Fibroblast of villous mesenchyme (primary cell): Measurements from ENCODE around the gene TRMT6. TPM values are rescaled to one million over a fixed set of nuclear protein-coding genes. Genes with fewer than 3 reads are reported as not detected.

ENCODE experiments used
- DNase-seq: peaks from one replicate; pipeline ENCODE4 v3.0.0-alpha.2; 2010; ENCODE audit warnings: low read depth
- H3K4me3 ChIP-seq: 2 replicates; pipeline ENCODE4 v1.5.1; 2011; ENCODE audit warnings: low read depth, mild to moderate bottlenecking, low read length
- small RNA-seq: library from RNA; depleted of rRNA; stranded (forward); fragments of <200 nt; gene quantifications from one replicate; pipeline ENCODE3, GENCODE V24; 2012
- total RNA-seq: library from RNA; depleted of rRNA; stranded (reverse); fragments of >200 nt; gene quantifications from 2 replicates; pipeline ENCODE4 v1.2.3, GENCODE V29; 2012
- TF ChIP-seq, protein P1 (sequence below): IDR thresholded peaks from 2 replicates; pipeline ENCODE4 v1.5.1; 2012; ENCODE audit warnings: low read depth, mild to moderate bottlenecking, low read length; ENCODE audit not compliant: insufficient read depth

TRMT6 gene
- total RNA-seq, 1 donor, result 9.9 TPM

GRCh38 chr20:5893052-5893451 lies 57.3 kb downstream of the TRMT6 start:
- no peak overlapping the region for H3K4me3 ChIP-seq
- DNase-seq, result no peak
- TF ChIP-seq, protein P1, sequence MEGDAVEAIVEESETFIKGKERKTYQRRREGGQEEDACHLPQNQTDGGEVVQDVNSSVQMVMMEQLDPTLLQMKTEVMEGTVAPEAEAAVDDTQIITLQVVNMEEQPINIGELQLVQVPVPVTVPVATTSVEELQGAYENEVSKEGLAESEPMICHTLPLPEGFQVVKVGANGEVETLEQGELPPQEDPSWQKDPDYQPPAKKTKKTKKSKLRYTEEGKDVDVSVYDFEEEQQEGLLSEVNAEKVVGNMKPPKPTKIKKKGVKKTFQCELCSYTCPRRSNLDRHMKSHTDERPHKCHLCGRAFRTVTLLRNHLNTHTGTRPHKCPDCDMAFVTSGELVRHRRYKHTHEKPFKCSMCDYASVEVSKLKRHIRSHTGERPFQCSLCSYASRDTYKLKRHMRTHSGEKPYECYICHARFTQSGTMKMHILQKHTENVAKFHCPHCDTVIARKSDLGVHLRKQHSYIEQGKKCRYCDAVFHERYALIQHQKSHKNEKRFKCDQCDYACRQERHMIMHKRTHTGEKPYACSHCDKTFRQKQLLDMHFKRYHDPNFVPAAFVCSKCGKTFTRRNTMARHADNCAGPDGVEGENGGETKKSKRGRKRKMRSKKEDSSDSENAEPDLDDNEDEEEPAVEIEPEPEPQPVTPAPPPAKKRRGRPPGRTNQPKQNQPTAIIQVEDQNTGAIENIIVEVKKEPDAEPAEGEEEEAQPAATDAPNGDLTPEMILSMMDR, result no peak

DNA sequence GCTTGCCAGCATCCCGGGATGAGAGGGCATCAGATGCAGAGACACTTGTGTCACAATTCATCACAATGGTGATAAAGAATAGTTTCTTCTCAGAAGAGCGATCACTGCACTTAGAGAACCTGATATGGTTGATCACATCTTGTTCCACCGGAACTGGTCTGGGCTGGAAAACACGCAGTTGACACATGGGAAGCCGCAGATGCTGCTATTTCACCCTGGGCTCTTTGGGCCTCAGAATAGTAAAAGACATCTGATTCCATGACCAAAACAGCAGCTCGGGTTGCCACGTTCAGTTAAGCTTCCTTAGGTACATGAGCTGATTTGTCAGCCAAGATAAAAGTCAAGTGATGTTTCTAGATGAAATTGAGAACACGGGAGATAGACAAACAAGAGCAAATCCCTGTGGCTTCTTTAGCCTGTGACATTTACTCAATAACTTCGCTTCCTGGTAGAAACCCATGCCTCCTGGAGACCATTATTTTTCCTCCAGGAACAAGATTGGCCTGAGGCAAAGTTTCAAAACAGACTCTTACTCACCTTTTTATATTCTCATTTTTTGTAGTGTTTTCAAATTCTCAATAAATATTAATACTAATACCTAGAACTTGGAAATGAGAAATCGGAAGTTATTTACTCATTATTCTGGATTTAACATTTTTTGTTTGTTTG lies 59.4 kb downstream of the TRMT6 start:
- TF ChIP-seq, protein P1, result no peak
- DNase-seq, result peak; percentile 11
- H3K4me3 ChIP-seq, result no peak overlapping the region

DNA sequence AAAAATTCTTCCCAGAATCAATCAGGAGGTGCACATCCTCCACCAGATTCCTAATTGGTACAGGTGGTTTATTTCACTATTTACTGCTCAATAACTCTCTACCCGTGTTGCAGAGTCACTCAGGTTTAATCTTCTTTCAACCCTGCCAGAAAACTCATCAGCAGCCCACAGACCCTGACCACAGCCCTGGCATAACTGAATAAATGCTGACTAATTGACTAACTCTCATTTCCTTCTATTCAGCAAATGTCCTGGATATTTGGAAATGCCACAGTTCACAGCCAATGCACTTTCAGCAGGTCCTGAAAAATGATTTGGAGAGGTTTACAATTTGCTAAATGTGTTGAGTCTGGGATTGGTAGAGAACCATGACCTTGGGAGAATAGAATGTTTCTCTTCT lies 62.3 kb downstream of the TRMT6 start:
- TF ChIP-seq, protein P1, result no peak
- no peak overlapping the region for H3K4me3 ChIP-seq
- DNase-seq, result no peak

GRCh38 chr20:5887386-5887785 lies 62.9 kb downstream of the TRMT6 start:
- no peak overlapping the region for H3K4me3 ChIP-seq
- TF ChIP-seq, protein P1, result no peak
- DNase-seq, result no peak

Small RNAs within 50 kb of the gene (small RNA-seq; reads per million reads assigned to genes)
- not detected for gene RF00019
- gene RNU1-55P, result 2.4 reads per million, percentile 60 among the genes with 10 or more reads in this experiment

Other genes starting within 250 kb of the TRMT6 start
- 0.97 and 1.7 TPM in 2 replicates for gene SHLD1, start 200.1 kb downstream of the TRMT6 start, total RNA-seq
- under 0.01 and 0.43 TPM in 2 replicates for gene CHGB, start 39.0 kb downstream of the TRMT6 start, total RNA-seq
- gene MCM8, start 119 bp upstream of the TRMT6 start, total RNA-seq, result 8.4 and 13.0 TPM in 2 replicates
- gene CRLS1, start 55.6 kb upstream of the TRMT6 start, total RNA-seq, result 39.6 and 61.7 TPM in 2 replicates
- gene LRRN4, start 103.5 kb upstream of the TRMT6 start, total RNA-seq, result under 0.01 TPM in 1 of 2 replicates, not detected in the other
- 4.3 and 4.5 TPM in 2 replicates for gene FERMT1, start 172.5 kb upstream of the TRMT6 start, total RNA-seq